Measurements from ENCODE around the gene YTHDF1.

Gene YTHDF1

DNA sequence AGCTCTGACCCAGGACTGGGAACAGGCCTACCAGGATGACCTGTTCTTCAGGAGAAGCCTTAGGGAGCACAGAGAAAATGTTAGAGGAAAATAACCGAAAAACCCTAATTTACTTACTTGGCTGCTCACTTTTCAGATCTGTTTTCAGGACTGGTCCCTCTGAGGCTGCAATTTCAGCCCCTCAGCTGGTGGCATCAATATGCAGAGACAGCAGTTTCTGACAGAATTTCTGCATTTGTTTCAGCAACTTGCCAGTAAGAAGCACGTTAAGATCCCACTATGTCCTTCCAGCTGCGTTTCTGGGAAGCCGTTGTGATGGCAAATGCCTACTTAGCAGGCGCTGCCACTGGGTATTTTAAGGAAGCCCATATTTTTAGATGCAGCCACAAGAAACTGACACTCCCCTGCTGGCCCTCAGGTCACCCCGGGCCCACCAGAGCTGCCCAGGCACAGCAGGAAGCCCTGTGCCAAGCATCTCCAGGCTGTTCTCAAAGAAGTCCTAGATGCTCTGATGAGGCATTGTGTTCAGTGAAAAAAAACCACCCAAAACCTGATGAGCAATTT is 7.5 kb downstream of the YTHDF1 start:
- DNase-seq (ENCODE audit: low read depth): no peak

GRCh38 chr20:63206878-63207277 is 9.1 kb downstream of the YTHDF1 start:
- DNase-seq (ENCODE audit: low read depth): no peak

GRCh38 chr20:63205896-63206295 is 10.0 kb downstream of the YTHDF1 start:
- no peak for DNase-seq (ENCODE audit: low read depth)

DNA sequence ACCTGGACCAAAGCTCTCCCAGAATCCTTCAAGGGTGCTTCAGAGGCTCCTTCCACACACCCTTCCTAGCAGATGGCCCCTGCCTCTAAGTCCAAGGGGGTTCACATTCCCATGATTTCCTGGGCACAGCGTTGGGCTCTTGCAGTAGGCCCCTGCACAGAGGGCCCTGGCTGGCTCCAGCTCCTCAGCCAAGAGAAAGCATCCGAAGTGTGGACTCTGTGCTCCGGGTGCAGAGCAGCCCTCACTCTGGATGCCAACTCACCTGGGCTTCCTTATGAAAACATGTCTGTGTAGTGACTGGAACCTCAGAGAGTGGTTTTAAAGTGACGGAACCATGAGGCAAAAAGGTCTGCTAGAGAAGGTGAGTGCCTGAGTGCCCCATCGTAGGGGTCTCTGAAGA is 11.6 kb downstream of the YTHDF1 start:
- no peak for DNase-seq (ENCODE audit: low read depth)

- DNase-seq (ENCODE audit: low read depth): no peak
Measured at GRCh38 chr20:63202811-63203526, 13.0 kb downstream of the YTHDF1 start.

DNA sequence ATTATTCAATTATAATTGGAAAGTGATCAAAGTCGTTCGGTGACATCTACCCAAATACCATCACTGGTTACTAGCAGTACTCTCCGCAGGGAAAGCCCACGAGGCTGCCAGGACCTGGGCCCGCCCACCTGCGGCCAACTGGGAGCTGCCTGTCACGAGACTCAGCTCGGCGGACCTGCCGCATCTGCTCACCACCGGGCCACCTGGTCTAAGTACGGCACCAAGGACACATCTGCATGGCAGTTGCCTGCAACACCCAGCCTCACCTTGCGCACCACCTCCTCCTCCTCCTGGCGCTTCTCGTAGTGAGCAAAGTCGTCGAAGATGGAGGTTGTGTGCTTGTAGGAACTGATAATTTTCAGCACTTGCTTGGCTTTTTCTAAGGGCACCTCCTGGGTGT is 13.9 kb downstream of the YTHDF1 start:
- no peak for DNase-seq (ENCODE audit: low read depth)

DNA sequence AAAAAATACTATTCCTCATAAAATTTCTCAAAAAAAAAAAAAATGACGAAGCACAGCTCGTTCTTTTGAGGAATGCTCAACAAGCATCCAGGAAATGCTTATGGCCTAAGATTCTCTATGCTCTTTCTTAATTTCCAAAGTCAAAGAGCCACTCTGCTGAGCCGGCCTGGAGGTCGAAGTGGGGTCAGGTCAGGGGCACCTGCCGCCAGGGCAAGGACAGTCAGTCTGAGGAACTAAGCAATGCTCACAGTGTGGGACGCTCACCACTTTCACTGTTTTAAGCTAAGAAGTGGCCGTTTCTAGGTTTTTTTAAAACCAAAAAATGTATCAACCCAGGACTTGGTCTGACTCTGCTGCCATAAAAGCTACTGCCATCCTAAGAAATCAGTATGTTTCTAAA is 17.3 kb downstream of the YTHDF1 start:
- no peak for DNase-seq (ENCODE audit: low read depth)

- no peak for DNase-seq (ENCODE audit: low read depth)
Measured at GRCh38 chr20:63196768-63197470, 19.0 kb downstream of the YTHDF1 start.

GRCh38 chr20:63194797-63195173 is 21.1 kb downstream of the YTHDF1 start:
- DNase-seq (ENCODE audit: low read depth): no peak

DNA sequence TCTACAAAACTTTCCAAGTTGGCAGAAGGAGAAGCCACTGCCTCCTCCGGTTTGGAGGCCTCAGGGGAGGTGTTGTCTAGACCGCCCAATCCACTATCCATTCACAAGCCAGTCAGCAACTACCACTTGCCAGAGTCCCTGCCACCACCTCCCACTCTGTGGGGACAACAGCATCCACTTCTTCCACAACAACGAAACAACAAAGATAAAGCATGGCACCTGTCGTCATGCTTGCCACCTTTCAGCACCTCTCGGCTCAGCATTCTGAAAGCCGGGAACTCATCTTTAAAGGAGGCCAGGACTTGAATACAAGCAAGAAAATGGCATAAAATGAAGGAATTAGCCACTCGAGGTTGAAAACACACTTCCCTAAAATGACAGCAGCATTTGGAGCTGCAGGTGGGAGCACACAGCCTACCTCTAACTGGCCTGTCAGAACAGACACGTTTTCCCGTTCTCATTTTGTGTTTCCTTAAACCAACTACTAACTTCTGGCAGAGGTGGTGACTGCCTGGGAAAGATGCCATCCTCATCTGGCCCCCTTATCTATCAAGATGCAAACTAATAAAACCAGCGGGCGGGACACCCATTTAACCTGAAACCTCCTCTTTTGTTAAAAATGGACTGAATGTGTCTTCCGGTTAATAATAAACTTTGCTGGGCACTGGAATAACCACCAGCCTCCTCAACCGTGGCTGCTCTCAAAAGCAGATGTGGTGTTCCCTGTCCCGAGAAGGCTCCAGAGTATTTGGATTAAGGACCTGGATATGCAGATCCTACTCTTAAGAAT is 21.7 kb downstream of the YTHDF1 start:
- DNase-seq (ENCODE audit: low read depth): no peak

GRCh38 chr20:63192721-63193120 is 23.2 kb downstream of the YTHDF1 start:
- DNase-seq (ENCODE audit: low read depth): no peak

DNA sequence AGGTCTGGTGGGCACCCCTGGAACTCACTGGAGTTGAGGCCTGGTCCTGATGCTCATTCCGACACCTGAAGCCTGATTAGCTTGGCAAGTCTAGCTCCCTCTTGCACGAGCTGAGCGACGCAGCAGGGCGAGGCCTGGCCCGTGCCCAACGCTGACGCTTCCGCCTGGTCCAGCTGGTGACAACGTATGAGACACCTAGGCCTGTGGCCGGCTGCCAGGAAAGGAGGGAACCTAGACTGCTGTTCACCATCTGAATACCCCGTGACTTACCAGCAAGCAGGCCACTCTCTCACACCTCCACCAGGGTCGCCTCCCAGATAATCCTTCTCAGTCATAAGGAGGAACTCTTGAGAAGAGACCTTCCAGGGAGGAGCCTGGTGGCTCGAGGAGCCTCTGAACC is 24.5 kb downstream of the YTHDF1 start:
- DNase-seq (ENCODE audit: low read depth): no peak

DNA sequence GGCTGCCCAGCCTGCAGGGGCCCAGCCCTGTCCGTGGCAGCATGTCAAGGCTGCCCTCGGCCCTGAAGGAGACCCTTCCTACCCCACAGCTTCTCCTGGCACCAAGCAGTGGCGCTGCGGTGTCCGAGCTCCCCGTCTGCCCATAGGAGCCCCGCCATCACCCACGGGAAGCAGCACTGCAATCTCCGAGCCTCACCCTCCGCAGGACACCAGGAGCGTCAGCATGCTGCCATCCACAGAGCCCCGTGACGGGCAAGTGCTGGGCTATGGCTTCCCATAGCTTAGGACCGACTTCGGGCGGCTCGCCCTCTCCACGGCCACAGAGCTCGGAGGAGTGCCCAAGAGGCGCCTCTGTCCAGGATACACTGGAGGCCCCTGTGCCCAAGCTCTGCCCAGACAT is 25.1 kb downstream of the YTHDF1 start:
- DNase-seq (ENCODE audit: low read depth): no peak

DNA sequence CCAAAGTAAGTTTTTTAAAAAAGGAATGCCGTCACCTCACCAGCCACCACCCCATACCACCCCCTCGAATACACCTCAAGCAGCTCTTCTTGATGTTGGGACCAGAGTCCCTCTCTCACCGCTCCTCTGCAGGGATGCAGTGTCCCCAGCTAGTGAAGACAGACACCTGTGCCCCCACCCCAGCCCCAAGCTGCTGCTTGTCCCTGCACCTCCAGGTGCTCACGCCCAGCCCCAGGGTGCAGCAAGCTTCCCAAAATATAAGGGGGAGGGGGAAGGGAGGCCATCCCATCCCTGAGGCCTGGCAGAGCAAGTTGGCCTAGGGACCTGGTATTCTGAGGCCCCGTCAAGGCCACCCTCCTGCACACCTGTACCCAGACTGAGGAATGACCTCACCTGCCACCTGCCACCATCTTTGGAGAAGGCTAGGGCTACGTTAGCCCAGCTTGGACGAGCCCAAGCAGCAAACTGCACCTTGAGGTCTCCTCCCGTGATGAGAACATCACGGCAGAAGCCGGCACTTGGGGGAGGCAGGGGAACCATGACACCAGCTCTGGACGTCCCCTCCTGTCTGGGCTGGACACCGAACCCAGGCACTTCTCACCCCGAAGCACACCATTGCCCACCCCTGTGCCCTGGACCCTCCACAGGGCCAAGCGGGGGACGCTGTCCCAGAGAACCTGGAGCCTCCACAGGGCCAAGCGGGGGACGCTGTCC is 25.9 kb downstream of the YTHDF1 start:
- DNase-seq (ENCODE audit: low read depth): no peak

DNA sequence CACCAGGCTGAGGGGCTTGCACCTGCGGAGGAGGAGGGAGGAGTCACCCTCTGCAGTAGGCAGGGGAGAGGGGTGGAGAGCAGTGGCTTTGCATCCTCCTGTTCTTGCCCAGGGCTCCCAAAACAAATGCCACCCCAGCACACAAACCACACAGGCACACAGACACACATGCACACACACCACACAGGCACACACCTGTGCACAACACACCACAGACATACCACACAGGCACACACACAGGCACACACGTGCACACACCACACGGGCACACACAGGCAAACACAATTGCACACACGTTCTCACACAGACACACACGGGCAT is 26.6 kb downstream of the YTHDF1 start:
- DNase-seq (ENCODE audit: low read depth): no peak

DNA sequence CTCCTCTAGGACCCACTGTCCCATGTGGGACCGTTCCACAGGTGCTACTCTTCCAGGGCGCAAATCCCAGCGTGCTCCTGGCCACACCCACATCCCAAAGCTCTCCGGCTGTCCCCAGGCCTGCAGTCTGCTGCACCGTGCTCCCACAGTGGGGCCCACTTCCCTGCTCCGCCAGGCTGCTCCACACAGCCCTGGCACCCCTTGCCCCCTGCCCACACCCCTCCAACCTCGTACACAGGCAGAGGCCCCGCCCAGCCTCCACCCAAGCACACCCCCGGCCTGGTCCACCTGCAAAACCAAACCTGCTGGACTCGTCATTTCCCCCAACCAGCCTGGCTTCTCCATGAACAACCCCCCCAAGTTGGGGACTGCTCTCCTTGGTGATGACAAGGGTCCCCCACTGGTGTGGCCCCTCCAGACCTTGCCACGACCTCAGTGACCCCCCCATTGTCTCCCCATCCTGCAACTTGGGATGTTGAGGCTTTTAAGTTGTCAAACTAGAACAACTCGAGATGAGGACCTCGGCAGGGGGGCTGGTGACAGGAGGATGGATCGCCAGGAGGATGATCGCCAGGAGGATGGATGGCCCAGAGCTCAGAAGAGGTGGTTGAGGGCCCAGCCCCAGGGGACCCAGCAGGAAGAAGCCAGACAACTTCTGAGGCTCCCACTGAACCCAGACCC is 27.1 kb downstream of the YTHDF1 start:
- DNase-seq (ENCODE audit: low read depth): no peak

- DNase-seq (ENCODE audit: low read depth): no peak
Measured at GRCh38 chr20:63188159-63188442, 27.8 kb downstream of the YTHDF1 start.

DNA sequence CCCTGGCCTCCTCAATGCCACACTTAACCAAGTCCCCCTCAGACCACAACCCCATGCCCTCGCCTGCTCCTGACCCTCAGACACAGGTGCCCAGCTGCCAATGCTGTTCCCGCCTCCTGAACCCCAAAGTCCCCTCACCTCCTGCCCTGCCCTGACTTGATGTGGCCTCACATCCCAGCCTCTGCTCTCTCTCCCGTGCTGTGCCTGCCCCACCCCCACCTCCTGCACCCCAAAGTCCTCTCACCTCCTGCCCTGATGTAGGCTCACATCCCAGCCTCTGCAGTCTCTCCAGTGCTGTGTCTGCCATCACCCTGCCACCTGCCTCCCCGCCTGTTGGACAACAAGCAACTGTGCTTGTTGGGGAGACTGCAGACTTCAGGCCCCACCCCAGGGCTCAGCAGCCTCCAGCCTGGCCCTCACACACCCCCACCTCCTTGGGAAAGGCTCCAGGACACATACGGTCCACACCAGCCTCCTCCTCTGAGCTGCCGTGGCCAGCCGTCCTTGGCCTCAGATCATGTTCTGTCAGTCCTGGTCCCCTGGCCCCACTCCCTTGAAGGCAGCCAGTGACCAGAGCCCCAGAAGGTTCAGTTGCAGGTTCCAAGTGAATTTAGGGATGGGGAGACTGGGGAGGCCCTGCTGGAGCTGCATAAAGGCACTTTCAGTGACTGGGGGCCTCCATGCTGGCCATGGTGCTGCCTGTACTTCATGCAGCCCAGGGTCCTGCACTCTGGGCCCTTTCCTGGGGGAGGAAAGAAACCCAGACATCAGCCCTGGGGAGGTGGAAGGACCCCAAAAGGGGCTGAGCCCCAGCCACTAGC is 28.4 kb downstream of the YTHDF1 start:
- DNase-seq (ENCODE audit: low read depth): no peak

DNA sequence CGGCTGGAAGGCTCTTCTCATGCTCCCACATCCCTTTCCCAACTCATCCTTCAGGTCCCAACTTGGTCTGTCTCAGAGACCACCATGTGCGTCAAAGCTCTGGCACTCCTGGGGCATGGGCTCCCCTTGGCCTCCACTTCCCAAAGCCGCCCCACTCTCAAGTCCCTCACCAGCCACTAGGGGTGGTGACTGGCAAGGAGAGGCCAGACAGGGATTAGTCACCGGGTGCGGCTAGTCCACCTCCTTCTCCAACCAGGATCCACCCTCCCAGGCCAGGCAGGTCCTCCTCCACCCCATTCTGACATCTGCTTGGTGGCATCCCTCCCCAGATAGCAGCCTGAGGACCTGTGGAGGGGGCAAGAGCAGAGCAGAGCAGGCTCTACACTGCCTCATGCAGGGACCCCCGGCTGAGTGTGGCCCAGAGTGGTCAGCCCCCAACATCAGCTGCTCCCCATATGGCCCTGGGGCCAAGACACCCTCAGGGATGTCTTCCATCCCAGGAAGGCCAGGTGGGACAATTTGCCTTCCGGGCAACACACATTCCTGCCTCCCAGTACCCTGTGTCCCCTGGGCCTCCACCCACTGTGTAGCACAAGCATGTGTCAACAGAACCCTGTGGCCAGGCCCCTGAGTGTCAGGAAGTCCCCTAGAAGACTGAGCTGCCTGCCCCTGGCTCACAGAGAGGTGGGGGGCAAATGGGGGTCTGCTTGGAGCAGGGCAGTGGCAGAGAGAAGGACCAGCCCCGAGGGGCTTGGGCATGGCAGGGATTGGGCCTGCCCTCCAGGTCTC is 29.2 kb downstream of the YTHDF1 start:
- no peak for DNase-seq (ENCODE audit: low read depth)

- DNase-seq (ENCODE audit: low read depth): no peak
Measured at GRCh38 chr20:63186084-63186483, 29.8 kb downstream of the YTHDF1 start.
